ENCODE results near the gene FLNC.

Gene FLNC

GRCh38 chr7:128894101-128894440, 63.9 kb downstream of the FLNC start:
- no peak for DNase-seq (ENCODE audit: low read depth)

- DNase-seq (ENCODE audit: low read depth): no peak
Observed at GRCh38 chr7:128895320-128895719, 65.1 kb downstream of the FLNC start.

DNA sequence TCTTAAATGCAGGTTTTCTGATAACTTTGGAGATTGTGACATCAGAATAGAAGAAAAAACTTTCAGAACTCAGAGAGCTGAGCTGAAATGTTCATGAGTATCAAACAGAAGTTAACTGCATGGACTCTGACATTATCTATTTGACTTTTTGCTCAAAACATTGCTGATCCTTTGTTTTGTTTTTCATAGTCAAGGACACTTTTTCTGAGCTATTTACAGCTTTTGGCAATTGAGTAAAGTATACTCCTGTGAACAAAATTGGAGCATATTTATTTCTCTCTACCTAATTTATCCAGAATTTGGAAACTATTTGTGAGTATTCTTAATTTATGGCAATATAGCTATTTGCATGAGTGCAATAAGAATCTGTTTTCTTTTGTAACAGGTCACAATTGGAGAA, 69.2 kb downstream of the FLNC start:
- no peak for DNase-seq (ENCODE audit: low read depth)

DNA sequence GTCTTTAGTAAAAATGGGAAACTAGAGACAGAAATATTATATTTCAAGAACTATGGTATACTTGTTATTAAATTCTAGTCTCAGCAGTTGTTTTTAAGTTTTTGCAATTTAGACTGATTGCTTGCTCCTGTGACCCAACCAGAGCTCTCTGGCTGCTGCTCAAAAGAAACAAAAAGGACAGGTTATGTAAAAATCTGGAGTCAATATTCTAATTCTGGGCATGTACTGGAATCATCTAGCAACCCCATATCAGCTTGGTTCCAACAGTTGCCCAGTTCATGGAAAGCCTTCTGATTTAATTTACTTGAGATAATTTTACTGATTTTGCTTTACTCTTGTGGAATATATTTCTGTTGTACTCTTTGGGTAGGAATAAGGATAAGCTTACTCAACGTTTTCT, 70.0 kb downstream of the FLNC start:
- DNase-seq (ENCODE audit: low read depth): no peak

DNA sequence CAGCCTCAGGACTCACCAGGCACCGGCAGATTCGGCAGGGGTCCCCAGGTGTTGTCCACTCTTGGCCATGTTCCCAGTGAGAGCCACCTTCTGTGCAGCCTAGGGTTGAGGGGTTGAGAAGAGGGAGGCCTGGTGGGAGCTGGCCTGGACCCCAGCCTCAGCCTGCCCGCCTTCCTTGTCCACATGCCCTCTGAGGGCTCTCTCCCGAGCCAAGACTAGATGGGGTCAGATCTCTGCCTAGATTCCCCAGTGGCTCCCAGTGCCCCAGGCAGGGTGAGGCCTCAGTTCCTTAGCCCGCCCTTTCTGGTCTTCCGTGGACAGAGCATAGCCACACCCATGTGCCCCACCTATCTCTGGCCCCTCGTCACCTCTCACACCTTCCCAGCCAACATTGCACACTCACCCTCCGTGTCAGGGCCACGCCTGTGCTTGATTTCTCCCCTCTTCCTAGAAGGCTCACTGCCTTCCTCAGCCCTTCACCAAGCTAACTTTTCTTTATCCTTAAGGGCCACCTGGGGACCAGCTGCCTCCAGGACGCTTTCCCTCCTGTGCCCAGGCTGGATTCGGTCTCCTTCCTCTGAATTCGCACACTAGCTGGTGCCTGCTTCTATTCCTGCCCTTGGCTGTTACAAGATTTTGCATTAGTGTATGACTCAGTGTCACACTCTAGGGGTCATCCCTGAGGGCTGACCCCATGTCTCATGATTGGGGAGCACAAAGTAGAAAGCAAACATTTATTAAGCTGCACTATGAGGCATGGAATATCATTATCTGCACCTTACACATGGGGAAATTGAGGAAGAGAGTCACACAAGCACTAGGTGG, 72.8 kb downstream of the FLNC start:
- DNase-seq (ENCODE audit: low read depth): peak; percentile 34

DNA sequence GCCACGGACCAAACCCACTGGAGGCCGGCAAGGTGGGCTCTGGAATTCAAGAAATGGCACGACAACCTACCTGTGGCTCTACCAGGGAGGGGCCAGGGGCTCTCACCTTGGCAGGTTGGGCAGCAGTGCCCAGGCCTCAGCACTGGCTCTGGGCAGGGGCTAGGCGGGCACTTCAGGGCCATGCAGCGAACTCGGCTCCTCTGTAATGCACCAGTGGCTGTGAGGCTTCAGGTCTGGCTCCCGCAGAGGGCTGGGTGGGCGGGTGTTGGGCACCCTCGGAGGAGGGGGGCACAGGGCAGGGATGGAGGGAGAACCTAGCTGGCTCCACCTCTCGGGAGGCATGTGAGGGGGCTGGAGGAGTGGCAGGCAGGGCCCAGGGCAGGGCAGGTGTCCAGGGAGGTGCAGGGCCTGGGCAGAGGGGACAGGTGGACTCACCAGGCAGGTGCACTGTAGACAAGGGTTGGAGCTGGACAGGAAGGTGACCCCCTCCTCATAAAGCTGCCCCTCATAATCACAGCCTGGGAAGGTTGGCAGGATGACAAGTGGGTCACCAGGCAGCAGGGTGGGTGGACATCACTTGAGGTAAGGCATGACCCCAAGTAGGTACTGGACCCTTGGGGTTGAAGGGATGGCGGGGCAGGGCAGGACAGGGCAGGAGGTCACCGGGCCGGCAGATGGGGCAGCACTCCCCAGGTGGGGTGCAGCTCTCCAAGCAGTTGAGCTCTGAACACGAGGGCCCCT, 73.6 kb downstream of the FLNC start:
- DNase-seq (ENCODE audit: low read depth): no peak

DNA sequence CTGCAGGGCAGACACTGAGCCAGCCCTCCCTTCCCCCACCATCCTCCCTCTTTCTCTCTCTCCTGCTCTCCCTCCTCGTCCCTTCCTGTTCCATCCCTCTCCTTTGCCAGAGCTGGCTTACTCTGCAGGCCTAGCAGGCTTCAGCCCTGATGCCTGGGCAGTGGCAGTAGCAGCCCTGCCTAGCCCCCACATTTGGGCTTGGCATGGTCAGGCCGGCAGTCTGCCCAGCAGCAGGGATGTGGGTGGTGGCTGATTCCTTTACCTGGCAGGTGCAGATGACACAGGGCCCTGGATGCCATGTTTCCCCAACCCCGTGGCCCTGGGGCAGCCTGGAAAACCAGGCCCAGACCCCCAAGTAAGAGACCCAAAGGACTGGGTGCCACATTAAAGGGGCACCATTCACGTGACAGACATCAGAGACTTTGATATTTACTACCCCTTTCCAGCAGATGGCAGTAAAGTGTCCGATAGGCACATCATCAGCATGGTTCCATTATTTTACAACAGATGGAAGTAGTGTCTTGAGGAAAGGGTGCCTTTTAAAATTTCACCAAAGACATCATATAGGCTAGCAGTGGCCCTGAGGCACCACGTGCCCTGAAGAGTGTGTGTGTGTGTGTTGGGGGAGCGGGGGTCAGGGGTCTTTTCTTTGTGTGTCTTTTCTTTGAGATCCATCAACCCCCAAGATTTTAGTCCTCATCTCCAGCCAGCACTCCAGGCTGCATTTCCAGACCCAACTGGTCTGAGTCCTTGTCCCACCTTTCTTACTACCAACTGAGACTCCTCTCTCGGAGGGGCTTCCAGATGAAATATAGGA, 74.4 kb downstream of the FLNC start:
- peak; percentile 62 for DNase-seq (ENCODE audit: low read depth)

GRCh38 chr7:128906001-128906765, 76.0 kb downstream of the FLNC start:
- no peak for DNase-seq (ENCODE audit: low read depth)

DNA sequence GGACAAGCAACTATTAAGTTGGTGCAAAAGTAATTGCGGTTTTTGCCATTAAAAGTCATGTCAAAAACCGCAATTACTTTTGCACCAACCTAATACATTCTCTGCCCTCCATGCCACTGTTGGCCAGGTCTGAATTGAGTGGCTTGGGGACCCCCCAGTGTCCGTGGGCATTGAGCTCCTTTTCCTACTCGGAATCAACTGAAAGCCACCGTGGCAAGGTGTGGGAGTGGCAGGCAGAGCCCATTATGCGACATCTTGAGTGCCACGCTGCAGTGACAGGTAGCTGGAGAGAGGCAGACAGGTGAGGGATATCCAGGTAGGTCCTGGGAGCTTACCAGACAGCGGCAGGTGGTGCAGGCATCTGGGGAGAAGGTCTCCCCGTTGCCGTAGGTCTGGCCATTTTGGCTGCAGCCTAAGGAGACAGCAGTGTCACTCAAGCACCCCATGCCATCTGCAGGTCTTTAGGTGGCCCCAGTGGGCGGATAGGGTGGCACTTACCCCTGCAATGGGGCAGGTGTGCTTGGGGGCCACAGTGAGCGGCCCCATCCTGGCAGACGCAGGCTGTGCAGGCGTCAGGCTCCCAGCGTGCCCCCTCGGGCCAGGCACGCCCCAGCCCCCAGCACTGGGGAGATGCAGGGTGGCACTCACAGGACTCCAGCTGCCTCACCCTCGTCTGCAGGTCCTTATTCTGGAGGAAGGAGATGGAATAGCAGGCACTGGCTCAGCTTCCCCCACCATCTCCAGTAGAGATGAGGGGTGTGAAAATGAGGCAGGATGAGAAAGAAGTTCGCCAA, 76.8 kb downstream of the FLNC start:
- no peak for DNase-seq (ENCODE audit: low read depth)

All from EH (cell line).